Peyer's patch (tissue), 4 donors: ENCODE data around the gene CDC14A. TPM values are rescaled to one million over a fixed set of nuclear protein-coding genes. Genes with fewer than 3 reads are reported as not detected.

Source experiments
- DNase-seq, 3 donors: peaks; one replicate each; pipeline ENCODE4 v3.0.0-alpha.2; 2017 to 2019
- H3K27ac ChIP-seq, 4 donors: fragments of 200-600 bp; sonication (generic); one replicate each; pipeline ENCODE4 v1.5.1; 2016 to 2019
- H3K27me3 ChIP-seq, 2 donors: fragments of 200-600 bp; sonication (generic); one replicate each; pipeline ENCODE4 v1.5.1; 2019
- H3K36me3 ChIP-seq, 3 donors: fragments of 200-600 bp; sonication (generic); one replicate each; pipeline ENCODE4 v1.5.1; 2016 to 2019
- H3K4me1 ChIP-seq, 4 donors: fragments of 200-600 bp; sonication (generic); one replicate each; pipeline ENCODE4 v1.5.1; 2016 to 2019
- H3K4me3 ChIP-seq, 4 donors: fragments of 200-600 bp; sonication (generic); 1 replicate in 3 of 4; 2 replicates in 1 of 4; pipeline ENCODE4 v1.5.1; 2016 to 2019; ENCODE audit warnings: mild to moderate bottlenecking in 1 of 4
- H3K9me3 ChIP-seq, 4 donors: fragments of 200-600 bp; sonication (generic); one replicate each; pipeline ENCODE4 v1.5.1; 2016 to 2019; ENCODE audit warnings: mild to moderate bottlenecking in 1 of 4
- POLR2A ChIP-seq, 2 donors: fragments of 450-650 bp; IDR thresholded peaks; one replicate each; pipeline ENCODE4 v1.5.1; 2017; ENCODE audit warnings: antibody characterized with exemption in 2 of 2, mild to moderate bottlenecking in 2 of 2, moderate library complexity in 2 of 2
- total RNA-seq, 4 donors: library from RNA; depleted of rRNA; stranded (reverse); fragments of >200 nt; gene quantifications; one replicate each; pipeline ENCODE4 v1.1.0, GENCODE V29; 2016
- TF ChIP-seq, protein P1 (sequence below), 6 experiments: fragments of 450-650 bp in 4 of 6; fragments of 200-600 bp in 2 of 6; sonication (generic) in 1 of 6; IDR thresholded peaks; one replicate each; pipeline ENCODE4 v1.5.1; 2017 to 2019; ENCODE audit warnings: antibody characterized with exemption in 6 of 6, mild to moderate bottlenecking in 3 of 6, moderate library complexity in 1 of 6

Gene CDC14A
- total RNA-seq, 4 donors from 2014 or later = 51.2 to 97.6 (median 81.2) TPM

DNA sequence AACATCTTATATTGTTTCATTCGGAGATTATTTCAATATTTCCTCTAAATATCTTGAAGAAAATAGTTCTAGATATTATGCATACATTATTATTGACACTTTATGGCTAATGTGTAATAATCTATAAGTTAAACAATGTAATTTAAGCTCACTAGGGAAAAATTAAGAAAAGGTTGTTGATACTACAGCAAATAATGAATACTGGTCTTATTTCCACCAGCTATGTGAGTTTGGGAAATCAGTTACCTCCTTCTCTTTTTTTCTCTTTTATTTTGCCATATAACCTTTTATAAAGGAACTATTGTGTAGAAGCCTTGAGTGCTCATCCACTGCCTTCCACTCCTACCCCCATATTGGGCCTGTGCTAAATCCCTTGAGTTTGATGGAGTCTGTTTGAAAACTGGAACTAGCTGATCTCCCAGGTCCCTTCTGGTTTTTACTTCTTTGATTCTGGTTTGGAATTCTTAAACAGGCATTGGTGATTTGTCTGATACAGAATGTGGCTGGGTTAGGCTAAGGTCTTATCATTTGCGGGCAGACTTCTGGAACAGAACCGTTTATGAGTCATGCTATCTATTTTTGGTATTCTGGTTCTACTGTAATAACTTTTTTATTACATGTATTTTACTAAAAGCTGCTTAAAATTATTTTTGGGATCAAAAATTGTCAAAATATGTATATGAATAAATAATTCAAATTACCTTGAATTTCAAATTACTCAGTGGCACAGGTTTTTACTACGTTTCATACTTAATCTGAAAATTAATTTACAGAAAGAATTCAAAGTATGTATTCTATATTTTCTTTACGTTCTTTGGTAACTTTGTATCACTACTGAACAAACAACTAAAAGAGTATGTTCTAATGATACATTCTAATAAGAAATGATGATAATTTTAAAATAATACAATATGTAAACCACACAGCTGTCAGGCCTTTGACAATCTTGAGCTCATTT is 5.0 kb upstream of the CDC14A start:
- no peaks in the 10 kb centered on the region for H3K27me3 ChIP-seq
- DNase-seq = no peak
- H3K36me3 ChIP-seq = no peaks in the 10 kb centered on the region
- no peak overlapping the region for H3K27ac ChIP-seq
- no peak for TF ChIP-seq POLR2A (IDR thresholded peaks at IDR 0.05)
- TF ChIP-seq, protein P1, sequence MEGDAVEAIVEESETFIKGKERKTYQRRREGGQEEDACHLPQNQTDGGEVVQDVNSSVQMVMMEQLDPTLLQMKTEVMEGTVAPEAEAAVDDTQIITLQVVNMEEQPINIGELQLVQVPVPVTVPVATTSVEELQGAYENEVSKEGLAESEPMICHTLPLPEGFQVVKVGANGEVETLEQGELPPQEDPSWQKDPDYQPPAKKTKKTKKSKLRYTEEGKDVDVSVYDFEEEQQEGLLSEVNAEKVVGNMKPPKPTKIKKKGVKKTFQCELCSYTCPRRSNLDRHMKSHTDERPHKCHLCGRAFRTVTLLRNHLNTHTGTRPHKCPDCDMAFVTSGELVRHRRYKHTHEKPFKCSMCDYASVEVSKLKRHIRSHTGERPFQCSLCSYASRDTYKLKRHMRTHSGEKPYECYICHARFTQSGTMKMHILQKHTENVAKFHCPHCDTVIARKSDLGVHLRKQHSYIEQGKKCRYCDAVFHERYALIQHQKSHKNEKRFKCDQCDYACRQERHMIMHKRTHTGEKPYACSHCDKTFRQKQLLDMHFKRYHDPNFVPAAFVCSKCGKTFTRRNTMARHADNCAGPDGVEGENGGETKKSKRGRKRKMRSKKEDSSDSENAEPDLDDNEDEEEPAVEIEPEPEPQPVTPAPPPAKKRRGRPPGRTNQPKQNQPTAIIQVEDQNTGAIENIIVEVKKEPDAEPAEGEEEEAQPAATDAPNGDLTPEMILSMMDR (IDR thresholded peaks at IDR 0.05) = no peak
- H3K4me3 ChIP-seq = no peak overlapping the region
- H3K4me1 ChIP-seq = no peaks in the 10 kb centered on the region
- H3K9me3 ChIP-seq = no peaks in the 10 kb centered on the region

DNA sequence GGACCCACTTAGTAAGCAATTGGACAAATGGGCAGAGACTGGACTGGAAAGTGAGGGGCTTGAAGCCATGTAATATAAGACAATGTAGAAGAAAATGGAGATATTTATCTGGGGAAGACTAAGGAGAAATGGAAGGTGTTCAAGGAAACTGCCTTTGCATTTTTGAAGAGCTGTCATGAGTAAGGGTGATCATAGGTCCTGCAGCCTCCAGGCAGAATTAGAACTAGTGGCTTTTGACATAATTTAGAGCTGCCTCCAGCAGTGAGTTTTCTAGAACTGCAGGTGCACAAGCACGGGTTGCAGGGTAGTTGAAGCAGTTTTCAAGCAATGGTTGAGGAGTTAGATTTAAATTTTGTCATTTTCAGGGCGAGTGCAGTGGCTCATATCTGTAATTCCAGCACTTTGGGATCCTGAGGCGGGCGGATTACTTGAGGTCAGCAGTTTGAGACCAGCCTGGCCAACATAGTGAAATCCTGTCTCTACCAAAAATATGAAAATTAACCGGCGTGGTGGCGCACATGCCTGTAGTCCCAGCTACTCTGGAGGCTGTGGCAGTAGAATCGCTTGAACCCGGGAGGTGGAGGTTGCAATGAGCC is 3.7 kb upstream of the CDC14A start:
- no peaks in the 10 kb centered on the region for H3K27me3 ChIP-seq
- H3K27ac ChIP-seq = peak overlapping the region in 3 of 4 donors; percentile 5 to 96 (median 76)
- H3K36me3 ChIP-seq = no peaks in the 10 kb centered on the region
- H3K4me1 ChIP-seq = peaks cover 0 to 2% (median 0%) of the 10 kb centered on the region in 4 donors
- H3K4me3 ChIP-seq = peak overlapping the region in 2 of 4 donors; percentile 6 to 11
- TF ChIP-seq, protein P1 (IDR thresholded peaks at IDR 0.05) = no peak
- TF ChIP-seq POLR2A (IDR thresholded peaks at IDR 0.05) = no peak
- no peaks in the 10 kb centered on the region for H3K9me3 ChIP-seq
- no peak for DNase-seq

DNA sequence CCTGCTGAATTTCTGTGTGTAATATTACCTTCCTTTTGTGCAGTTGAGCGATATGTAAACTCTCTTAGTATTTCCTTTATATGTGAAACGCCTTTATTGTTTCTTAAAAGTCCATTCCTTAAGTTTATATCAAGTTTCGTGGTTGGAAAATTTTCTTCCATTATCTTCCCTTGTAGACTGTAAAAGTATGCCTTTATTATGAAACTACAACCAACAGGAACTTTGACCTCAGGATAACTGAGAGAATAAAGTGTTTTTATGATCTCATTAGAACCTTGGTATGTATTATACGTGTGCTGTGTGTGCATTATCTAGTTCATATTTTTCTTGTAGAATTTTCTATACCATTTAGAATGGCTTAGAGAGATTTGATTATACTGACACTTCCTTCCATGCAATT is 3.1 kb upstream of the CDC14A start:
- H3K4me3 ChIP-seq = peak overlapping the region in 2 of 4 donors; percentile 6 to 11
- peak overlapping the region in 3 of 4 donors; percentile 42 to 96 (median 76) for H3K27ac ChIP-seq
- H3K4me1 ChIP-seq = peaks cover 0 to 8% (median 2%) of the 10 kb centered on the region in 4 donors
- no peaks in the 10 kb centered on the region for H3K36me3 ChIP-seq
- no peaks in the 10 kb centered on the region for H3K9me3 ChIP-seq
- no peaks in the 10 kb centered on the region for H3K27me3 ChIP-seq
- TF ChIP-seq, protein P1 (IDR thresholded peaks at IDR 0.05) = no peak
- peak in 1 of 2 donors; percentile 9 for TF ChIP-seq POLR2A (IDR thresholded peaks at IDR 0.05)
- DNase-seq = no peak

DNA sequence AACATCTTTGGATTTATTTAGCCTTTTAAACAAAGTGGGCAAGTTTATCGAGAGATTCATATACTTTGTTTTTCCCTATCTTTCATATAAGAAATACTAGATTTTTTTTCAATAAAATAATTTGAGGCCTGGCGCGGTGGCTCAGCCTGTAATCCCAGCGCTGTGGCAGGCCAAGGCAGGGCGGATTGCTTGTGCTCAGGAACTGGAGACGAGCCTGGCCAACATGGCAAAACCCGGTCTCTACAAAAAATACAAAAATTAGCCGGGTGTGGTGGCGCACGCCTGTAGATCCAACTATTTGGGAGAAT is 1.6 kb upstream of the CDC14A start:
- no peak for TF ChIP-seq POLR2A (IDR thresholded peaks at IDR 0.05)
- TF ChIP-seq, protein P1 (IDR thresholded peaks at IDR 0.05) = no peak
- peak overlapping the region; percentile 59 to 96 (median 92) for H3K4me3 ChIP-seq
- no peak for DNase-seq

DNA sequence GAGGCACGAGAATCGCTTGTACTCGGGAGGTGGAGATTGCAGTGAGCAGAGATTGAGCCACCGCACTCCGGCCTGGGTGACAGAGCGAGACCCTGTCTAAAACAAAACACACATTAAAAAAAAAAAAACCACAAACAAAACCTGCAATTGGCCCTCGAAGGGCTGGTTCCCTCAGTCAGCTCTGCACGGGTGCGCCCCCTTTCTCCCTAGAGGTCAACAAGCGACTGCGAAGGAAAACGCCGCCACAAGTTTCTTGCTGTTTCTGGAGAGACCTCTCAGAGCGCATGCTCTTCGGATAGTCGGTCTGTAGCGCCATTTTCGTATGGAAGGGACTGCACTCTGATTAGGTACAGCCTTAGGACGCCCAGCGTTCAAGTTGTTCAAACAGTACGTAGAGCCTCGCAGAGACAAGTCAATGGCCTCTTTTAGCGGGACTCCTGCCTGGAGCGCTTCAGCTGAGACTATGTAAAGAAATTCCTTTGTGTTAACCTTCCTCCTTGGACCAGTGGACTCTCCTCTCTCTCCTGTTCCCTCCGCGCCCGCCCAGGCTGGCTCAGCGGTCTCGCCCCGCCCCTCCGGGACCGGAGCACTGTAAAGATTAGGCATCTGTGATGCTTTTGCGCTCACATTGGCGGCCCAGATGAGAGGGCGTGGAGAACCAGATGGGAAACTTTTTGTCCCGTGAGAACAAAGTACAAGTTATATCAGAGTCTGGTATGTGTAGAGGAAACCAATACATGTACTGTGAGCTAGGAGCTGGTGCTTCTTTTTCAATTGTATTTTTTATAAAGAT is 1.0 kb upstream of the CDC14A start:
- Histone ChIP-seq H3K4me3 (peak overlapping the region; percentile 59 to 96 (median 92)), H3K27ac (peak overlapping the region; percentile 82 to 96 (median 86)), H3K4me1 (peaks cover 0 to 24% (median 4%) of the 10 kb centered on the region in 4 donors), H3K9me3 (no peaks in the 10 kb centered on the region), H3K36me3 (no peaks in the 10 kb centered on the region), H3K27me3 (no peaks in the 10 kb centered on the region)
- peak; percentile 91 to 96 (median 96) for DNase-seq
- TF ChIP-seq, protein P1 (IDR thresholded peaks at IDR 0.05) = peak; percentile 5 to 22 (median 14)
- TF ChIP-seq POLR2A (IDR thresholded peaks at IDR 0.05) = peak; percentile 58 to 71

More for the DNA sequence above, 1.6 kb upstream of the CDC14A start:
- no peaks in the 10 kb centered on the region for H3K9me3 ChIP-seq
- peak overlapping the region; percentile 82 to 96 (median 86) for H3K27ac ChIP-seq
- H3K4me1 ChIP-seq = peaks cover 0 to 20% (median 3%) of the 10 kb centered on the region in 4 donors
- H3K36me3 ChIP-seq = no peaks in the 10 kb centered on the region
- H3K27me3 ChIP-seq = no peaks in the 10 kb centered on the region
